GM12865 (cell line): ENCODE data around the gene OR4X2.

Experiments used
- DNase-seq: peaks from one replicate; pipeline ENCODE4 v3.0.0; 2010; ENCODE audit warnings: low read depth
- H3K4me3 ChIP-seq: 2 replicates; pipeline ENCODE4 v1.5.1; 2011; ENCODE audit warnings: mild to moderate bottlenecking, low read depth, low read length, control low read depth
- TF ChIP-seq, protein P1 (sequence below): IDR thresholded peaks from 2 replicates; pipeline ENCODE4 v1.5.1; 2011; ENCODE audit warnings: low read length, control low read depth, low read depth, inconsistent platforms; ENCODE audit not compliant: insufficient read depth; ENCODE audit errors: missing control alignments

OR4X2 gene

DNA sequence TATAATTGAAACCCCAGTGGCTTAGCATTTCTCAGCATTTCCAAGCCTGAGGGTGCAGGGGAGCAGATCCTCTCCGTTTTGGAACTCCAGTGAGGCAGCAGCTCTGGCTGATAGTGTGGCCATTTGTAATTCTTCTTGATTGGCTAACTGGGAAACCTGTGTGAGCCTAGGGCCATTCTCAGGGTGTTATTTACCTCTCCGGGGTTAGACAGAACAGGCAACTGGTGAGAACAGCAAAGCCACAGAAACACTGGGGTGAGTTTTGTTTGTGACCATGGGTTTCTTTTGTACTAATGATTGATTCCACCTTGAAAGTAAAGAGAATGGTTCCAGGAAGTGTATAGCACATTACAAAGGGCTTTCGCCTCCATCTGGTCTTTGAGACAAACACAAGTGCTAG is 2.4 kb upstream of the OR4X2 start:
- TF ChIP-seq, protein P1, sequence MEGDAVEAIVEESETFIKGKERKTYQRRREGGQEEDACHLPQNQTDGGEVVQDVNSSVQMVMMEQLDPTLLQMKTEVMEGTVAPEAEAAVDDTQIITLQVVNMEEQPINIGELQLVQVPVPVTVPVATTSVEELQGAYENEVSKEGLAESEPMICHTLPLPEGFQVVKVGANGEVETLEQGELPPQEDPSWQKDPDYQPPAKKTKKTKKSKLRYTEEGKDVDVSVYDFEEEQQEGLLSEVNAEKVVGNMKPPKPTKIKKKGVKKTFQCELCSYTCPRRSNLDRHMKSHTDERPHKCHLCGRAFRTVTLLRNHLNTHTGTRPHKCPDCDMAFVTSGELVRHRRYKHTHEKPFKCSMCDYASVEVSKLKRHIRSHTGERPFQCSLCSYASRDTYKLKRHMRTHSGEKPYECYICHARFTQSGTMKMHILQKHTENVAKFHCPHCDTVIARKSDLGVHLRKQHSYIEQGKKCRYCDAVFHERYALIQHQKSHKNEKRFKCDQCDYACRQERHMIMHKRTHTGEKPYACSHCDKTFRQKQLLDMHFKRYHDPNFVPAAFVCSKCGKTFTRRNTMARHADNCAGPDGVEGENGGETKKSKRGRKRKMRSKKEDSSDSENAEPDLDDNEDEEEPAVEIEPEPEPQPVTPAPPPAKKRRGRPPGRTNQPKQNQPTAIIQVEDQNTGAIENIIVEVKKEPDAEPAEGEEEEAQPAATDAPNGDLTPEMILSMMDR: no peak
- no peak overlapping the region for H3K4me3 ChIP-seq
- peak; percentile 15 for DNase-seq

DNA sequence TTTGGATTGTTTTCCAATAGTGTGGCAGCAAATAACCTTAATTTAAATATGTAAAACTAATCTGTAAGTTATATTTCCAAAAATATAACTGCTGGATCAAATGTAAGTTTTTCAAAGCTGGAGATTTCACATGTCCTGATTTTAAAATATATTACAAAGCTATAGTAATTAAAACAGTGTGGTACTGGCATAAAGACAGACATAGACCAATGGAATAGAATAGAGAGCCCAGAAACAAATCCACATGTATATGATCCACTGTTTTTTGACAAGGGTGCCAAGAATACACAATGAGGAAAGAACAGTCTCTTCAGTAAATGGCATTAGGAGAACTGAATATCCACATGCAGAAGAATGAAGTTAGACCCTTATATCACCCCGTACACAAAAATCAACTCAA is 4.0 kb downstream of the OR4X2 start:
- no peak overlapping the region for H3K4me3 ChIP-seq

DNA sequence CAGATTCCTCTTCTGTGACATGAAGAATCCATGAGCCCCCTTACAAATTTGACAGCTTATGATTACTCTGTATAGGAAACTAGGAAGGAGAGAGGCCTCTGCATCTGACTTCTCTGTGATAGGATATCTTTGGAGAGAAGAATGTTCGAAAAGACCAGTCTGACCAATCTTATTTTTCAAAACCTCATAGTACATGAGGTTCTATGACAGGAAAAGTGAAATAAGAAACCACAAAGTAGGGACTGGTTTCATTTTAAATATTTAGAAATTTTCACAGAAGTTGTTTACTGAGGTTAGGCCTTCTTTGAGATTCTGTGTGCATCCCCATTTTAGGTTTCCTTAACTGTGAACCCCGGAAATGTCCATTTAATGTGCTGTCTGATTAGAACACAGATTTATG is 16.7 kb downstream of the OR4X2 start:
- TF ChIP-seq, protein P1: no peak
- H3K4me3 ChIP-seq: no peak overlapping the region
- peak; percentile 15 for DNase-seq

More for the DNA sequence above, 4.0 kb downstream of the OR4X2 start:
- TF ChIP-seq, protein P1: no peak
- DNase-seq: no peak

DNA sequence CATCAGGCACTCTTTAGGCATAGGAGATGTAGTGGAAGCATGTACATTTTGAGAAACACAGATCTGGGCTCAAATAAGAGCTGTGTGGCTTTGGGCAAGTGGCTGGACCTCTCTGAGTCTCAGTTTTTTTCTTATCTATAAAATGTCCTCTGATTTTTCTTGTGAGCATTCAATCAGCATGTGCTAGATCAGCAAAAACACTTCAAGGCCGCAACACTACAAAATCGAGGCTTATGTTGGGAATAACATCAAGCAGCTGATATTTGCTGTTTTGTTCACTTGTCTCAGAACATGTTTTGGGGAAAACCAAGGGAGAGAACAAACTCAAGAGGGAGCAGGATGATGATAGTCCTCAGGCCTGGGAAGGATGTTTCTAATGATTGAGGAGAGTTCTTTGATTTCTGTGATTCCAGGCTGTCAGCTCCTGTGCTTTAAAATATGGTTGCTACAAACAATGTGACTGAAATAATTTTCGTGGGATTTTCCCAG is 18.6 kb downstream of the OR4X2 start, which contains the start of gene OR4X1:
Gene OR4X1 (plus strand): TSS at position 439 of the 489 bp plus-strand sequence. CDS start 0 bp downstream, at position 439.
- DNase-seq: no peak
- TF ChIP-seq, protein P1: no peak
- H3K4me3 ChIP-seq: no peak within 1 kb of the TSS

DNA sequence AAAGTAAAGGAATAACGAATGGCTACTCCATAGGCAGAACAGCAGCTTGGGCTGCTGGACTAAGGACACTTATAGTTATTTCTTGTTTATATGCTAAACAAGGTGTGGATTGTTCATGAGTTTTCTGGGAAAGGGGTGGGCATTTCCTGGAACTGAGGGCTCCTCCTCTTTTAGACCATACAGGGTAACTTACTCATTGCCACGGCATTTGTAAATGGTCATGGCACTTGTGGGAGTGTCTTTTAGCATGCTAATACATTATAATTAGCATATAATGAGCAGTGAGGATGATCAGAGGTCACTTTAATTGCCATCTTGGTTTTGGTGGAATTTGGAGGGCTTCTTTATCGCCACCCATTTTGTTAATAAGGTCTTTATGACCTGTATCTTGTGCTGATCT is 25.7 kb downstream of the OR4X2 start:
- no peak for DNase-seq
- TF ChIP-seq, protein P1: no peak

DNA sequence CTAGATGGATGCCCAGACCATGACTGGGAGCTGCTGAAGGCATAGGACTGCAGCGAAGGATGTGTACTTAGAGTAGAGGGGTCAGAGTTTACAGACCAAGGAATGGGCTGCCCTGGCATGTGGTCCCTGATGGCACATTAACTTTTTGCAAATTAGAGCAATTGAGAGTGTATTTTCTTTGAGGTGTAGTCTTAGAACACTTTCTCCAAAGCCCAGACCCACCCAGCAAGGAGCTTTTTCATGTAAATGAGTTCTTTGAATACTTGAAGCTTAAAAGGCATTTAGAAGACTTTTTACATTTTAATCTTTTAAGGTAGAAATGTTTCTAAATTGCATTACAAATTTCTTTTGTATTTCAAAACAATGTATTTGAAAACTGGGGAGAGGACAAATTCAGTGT is 27.7 kb downstream of the OR4X2 start:
- no peak for DNase-seq
- TF ChIP-seq, protein P1: no peak
- H3K4me3 ChIP-seq: no peak overlapping the region

More for the DNA sequence above, 25.7 kb downstream of the OR4X2 start:
- H3K4me3 ChIP-seq: no peak overlapping the region
